C4-2B (cell line): ENCODE data around the gene C2CD3.

Source experiments
- CTCF ChIP-seq: fragments of 450-650 bp; conservative IDR thresholded peaks from 2 replicates; pipeline ENCODE4 v1.5.1; 2017; ENCODE audit warnings: mild to moderate bottlenecking
- ZFX ChIP-seq: fragments of 450-650 bp; IDR thresholded peaks from 2 replicates; pipeline ENCODE4 v1.6.1; 2017

GRCh38 chr11:73990730-73991129 lies 180.1 kb downstream of the C2CD3 start:
- no peak for TF ChIP-seq ZFX
- TF ChIP-seq CTCF, result no peak
